RWPE2 (cell line): ENCODE measurements around the gene SLC16A10.

ENCODE experiments used
- ATAC-seq: fragments of 200-7000 bp; cut with Tn5 transposase; 3 replicates; pipeline ENCODE4 v1.9.1; 2021; ENCODE audit warnings: low read depth
- DNase-seq: peaks from one replicate; pipeline ENCODE4 v3.0.0-alpha.2; 2020; ENCODE audit warnings: low spot score
- H3K27ac ChIP-seq: fragments of 450-650 bp; 2 replicates; pipeline ENCODE4 v1.5.1; 2017; ENCODE audit warnings: mild to moderate bottlenecking; ENCODE audit not compliant: poor library complexity, severe bottlenecking
- H3K27me3 ChIP-seq: fragments of 250-450 bp; sonication (Bioruptor Pico); 2 replicates; pipeline ENCODE4 v1.5.1; 2021; ENCODE audit warnings: mild to moderate bottlenecking, moderate library complexity; ENCODE audit not compliant: insufficient read depth, poor library complexity, severe bottlenecking
- H3K36me3 ChIP-seq: fragments of 250-450 bp; sonication (Bioruptor Pico); 2 replicates; pipeline ENCODE4 v1.5.1; 2020; ENCODE audit warnings: low read depth, mild to moderate bottlenecking, moderate library complexity
- H3K4me1 ChIP-seq: fragments of 250-450 bp; sonication (Bioruptor Pico); 2 replicates; pipeline ENCODE4 v1.5.1; 2021; ENCODE audit warnings: mild to moderate bottlenecking, moderate library complexity; ENCODE audit not compliant: insufficient read depth, poor library complexity, severe bottlenecking
- H3K4me3 ChIP-seq: fragments of 250-450 bp; sonication (Bioruptor Pico); 2 replicates; pipeline ENCODE4 v1.5.1; 2021; ENCODE audit warnings: mild to moderate bottlenecking, moderate library complexity; ENCODE audit not compliant: severe bottlenecking
- H3K9me3 ChIP-seq: fragments of 250-450 bp; sonication (Bioruptor Pico); 2 replicates; pipeline ENCODE4 v1.5.1; 2021; ENCODE audit warnings: mild to moderate bottlenecking, moderate library complexity; ENCODE audit not compliant: severe bottlenecking
- CTCF ChIP-seq: fragments of 450-650 bp; IDR thresholded peaks from one replicate; pipeline ENCODE4 v1.5.1; 2017; ENCODE audit warnings: mild to moderate bottlenecking, moderate library complexity; ENCODE audit not compliant: poor library complexity, severe bottlenecking

The SLC16A10 gene

GRCh38 chr6:111221804-111222203 lies 134.5 kb downstream of the SLC16A10 start:
- no peak for TF ChIP-seq CTCF
- ATAC-seq (no peak), DNase-seq (no peak)
- Histone ChIP-seq H3K27ac (no peak overlapping the region), H3K4me1 (no peaks in the 10 kb centered on the region), H3K27me3 (no peaks in the 10 kb centered on the region), H3K9me3 (no peaks in the 10 kb centered on the region), H3K4me3 (no peak overlapping the region), H3K36me3 (no peaks in the 10 kb centered on the region)

- TF ChIP-seq CTCF: no peak
- no peaks in the 10 kb centered on the region for H3K27me3 ChIP-seq
- no peak for DNase-seq
- ATAC-seq: no peak
- peaks cover under 1% of the 10 kb centered on the region for H3K4me1 ChIP-seq
- H3K9me3 ChIP-seq: no peaks in the 10 kb centered on the region
- no peak overlapping the region for H3K4me3 ChIP-seq
- H3K27ac ChIP-seq: no peak overlapping the region
- no peaks in the 10 kb centered on the region for H3K36me3 ChIP-seq
Measured at GRCh38 chr6:111222341-111222740, 135.0 kb downstream of the SLC16A10 start.

- Histone ChIP-seq H3K9me3 (no peaks in the 10 kb centered on the region), H3K36me3 (no peaks in the 10 kb centered on the region), H3K27ac (peak overlapping the region; percentile 81), H3K4me3 (no peak overlapping the region), H3K27me3 (no peaks in the 10 kb centered on the region), H3K4me1 (peaks cover 36% of the 10 kb centered on the region)
- ATAC-seq (peak; percentile 76), DNase-seq (no peak)
- no peak for TF ChIP-seq CTCF
Measured at GRCh38 chr6:111228094-111228493, 140.8 kb downstream of the SLC16A10 start.

GRCh38 chr6:111230351-111231089 lies 143.2 kb downstream of the SLC16A10 start:
- TF ChIP-seq CTCF: no peak
- H3K9me3 ChIP-seq: no peaks in the 10 kb centered on the region
- peaks cover 36% of the 10 kb centered on the region for H3K4me1 ChIP-seq
- DNase-seq (no peak), ATAC-seq (peak; percentile 26; the same call in 1 of the 3 replicates)
- H3K27ac ChIP-seq: no peak overlapping the region
- H3K4me3 ChIP-seq: no peak overlapping the region
- H3K36me3 ChIP-seq: no peaks in the 10 kb centered on the region
- no peaks in the 10 kb centered on the region for H3K27me3 ChIP-seq

GRCh38 chr6:111231090-111231459 lies 143.8 kb downstream of the SLC16A10 start:
- H3K36me3 ChIP-seq: no peaks in the 10 kb centered on the region
- no peak for DNase-seq
- H3K27me3 ChIP-seq: no peaks in the 10 kb centered on the region
- no peak for ATAC-seq
- H3K27ac ChIP-seq: no peak overlapping the region
- H3K4me1 ChIP-seq: peaks cover 36% of the 10 kb centered on the region
- no peak for TF ChIP-seq CTCF
- no peaks in the 10 kb centered on the region for H3K9me3 ChIP-seq
- no peak overlapping the region for H3K4me3 ChIP-seq
